ENCODE results near the gene SPINK9. TPM values are rescaled to one million over a fixed set of nuclear protein-coding genes. Genes with fewer than 3 reads are reported as not detected.

Gene SPINK9
- total RNA-seq (not detected), polyA plus RNA-seq (not detected)

- H3K27ac ChIP-seq (ENCODE audit: low read depth, low read length): no peak within 1 kb of the TSS
- no peaks in the 10 kb centered on the region for H3K9me3 ChIP-seq (ENCODE audit: control insufficient read depth in 1 of 2, low read length in 2 of 2)
- Mint-ChIP-seq H3K9me3 (peaks cover 0 to 15% (median 7%) of the 10 kb centered on the region in 8 donors), H3K36me3 (peaks cover 1 to 5% of the 10 kb centered on the region in 2 donors), H3K4me3 (no peak within 1 kb of the TSS), H3K4me1 (no peaks in the 10 kb centered on the region), H3K27ac (no peak within 1 kb of the TSS), H3K27me3 (peaks cover 3 to 4% of the 10 kb centered on the region in 2 donors)
- H3K4me3 ChIP-seq (ENCODE audit: low read length in 2 of 2): no peak within 1 kb of the TSS
- CTCF ChIA-PET (ENCODE audit: partially characterized antibody): no interaction called here
- POLR2A ChIA-PET (ENCODE audit: partially characterized antibody): no interaction called here
- H3K4me1 ChIP-seq (ENCODE audit: insufficient read depth, low read length): no peaks in the 10 kb centered on the region
- H3K27me3 ChIP-seq (ENCODE audit: insufficient read depth, low read length): no peaks in the 10 kb centered on the region
- intact Hi-C loops (cut with micrococcal nuclease): no loop called here
- no peak for DNase-seq
- no peaks in the 10 kb centered on the region for H3K36me3 ChIP-seq (ENCODE audit: insufficient read depth, low read length)
Observed at GRCh38 chr5:148335259-148335658, at the start of gene SPINK9. TSS of gene SPINK9 (plus strand) at chr5:148335559. CDS start at chr5:148335614, 55 bp downstream.

GRCh38 chr5:148290271-148291195 is 44.8 kb upstream of the SPINK9 start:
- peaks cover 0 to under 1% (median 0%) of the 10 kb centered on the region in 8 donors for H3K9me3 Mint-ChIP-seq
- H3K36me3 Mint-ChIP-seq: no peaks in the 10 kb centered on the region
- Histone ChIP-seq H3K27ac (ENCODE audit: low read depth, low read length) (no peak overlapping the region), H3K27me3 (ENCODE audit: insufficient read depth, low read length) (no peaks in the 10 kb centered on the region), H3K4me1 (ENCODE audit: insufficient read depth, low read length) (no peaks in the 10 kb centered on the region), H3K9me3 (ENCODE audit: control insufficient read depth in 1 of 2, low read length in 2 of 2) (no peaks in the 10 kb centered on the region), H3K4me3 (ENCODE audit: low read length in 2 of 2) (no peak overlapping the region), H3K36me3 (ENCODE audit: insufficient read depth, low read length) (no peaks in the 10 kb centered on the region)
- intact Hi-C loops (cut with micrococcal nuclease): loop anchor here (1.0 kb wide), 1 partner anchor 84 kb away; no protein-coding TSS in a partner anchor
- no peak overlapping the region for H3K4me3 Mint-ChIP-seq
- peaks cover 0 to 3% of the 10 kb centered on the region in 2 donors for H3K27me3 Mint-ChIP-seq
- CTCF ChIA-PET (ENCODE audit: partially characterized antibody): interaction anchor here (1.1 to 1.9 kb wide), 3 partner anchors 9 to 440 kb away, joined by 4 to 6 read pairs (median 5); no protein-coding TSS in a partner anchor
- no peak overlapping the region for H3K27ac Mint-ChIP-seq
- no peak for DNase-seq
- POLR2A ChIA-PET (ENCODE audit: partially characterized antibody): no interaction called here
- H3K4me1 Mint-ChIP-seq: no peaks in the 10 kb centered on the region

DNA sequence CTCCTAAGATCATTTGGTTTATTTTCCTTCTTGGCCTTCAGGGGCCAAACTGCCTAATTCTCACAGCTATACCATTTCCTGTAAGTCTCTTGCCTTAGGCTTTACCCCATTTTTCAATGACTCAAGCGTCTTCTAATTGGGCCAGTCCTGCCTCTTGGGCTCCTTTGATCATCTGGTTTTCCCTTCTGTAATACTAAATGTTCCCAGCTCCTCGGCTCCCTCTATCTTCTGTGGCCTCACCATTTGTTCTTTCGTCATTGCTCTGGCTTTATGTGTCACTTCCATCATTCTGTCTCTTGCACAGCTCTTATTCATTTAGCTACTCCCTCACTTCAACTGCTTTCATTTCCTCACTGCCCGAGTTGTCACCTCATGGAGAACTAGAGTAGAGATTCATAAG is 37.6 kb upstream of the SPINK9 start:
- Mint-ChIP-seq H3K4me1 (peaks cover 3 to 6% (median 5%) of the 10 kb centered on the region in 4 donors), H3K27me3 (no peaks in the 10 kb centered on the region), H3K27ac (no peak overlapping the region), H3K36me3 (no peaks in the 10 kb centered on the region), H3K9me3 (no peaks in the 10 kb centered on the region), H3K4me3 (no peak overlapping the region)
- Histone ChIP-seq H3K36me3 (ENCODE audit: insufficient read depth, low read length) (no peaks in the 10 kb centered on the region), H3K4me1 (ENCODE audit: insufficient read depth, low read length) (no peaks in the 10 kb centered on the region), H3K27ac (ENCODE audit: low read depth, low read length) (no peak overlapping the region), H3K27me3 (ENCODE audit: insufficient read depth, low read length) (no peaks in the 10 kb centered on the region), H3K4me3 (ENCODE audit: low read length in 2 of 2) (no peak overlapping the region), H3K9me3 (ENCODE audit: control insufficient read depth in 1 of 2, low read length in 2 of 2) (no peaks in the 10 kb centered on the region)
- CTCF ChIA-PET (ENCODE audit: partially characterized antibody): no interaction called here
- intact Hi-C loops (cut with micrococcal nuclease): no loop called here
- no peak for DNase-seq
- POLR2A ChIA-PET (ENCODE audit: partially characterized antibody): no interaction called here

DNA sequence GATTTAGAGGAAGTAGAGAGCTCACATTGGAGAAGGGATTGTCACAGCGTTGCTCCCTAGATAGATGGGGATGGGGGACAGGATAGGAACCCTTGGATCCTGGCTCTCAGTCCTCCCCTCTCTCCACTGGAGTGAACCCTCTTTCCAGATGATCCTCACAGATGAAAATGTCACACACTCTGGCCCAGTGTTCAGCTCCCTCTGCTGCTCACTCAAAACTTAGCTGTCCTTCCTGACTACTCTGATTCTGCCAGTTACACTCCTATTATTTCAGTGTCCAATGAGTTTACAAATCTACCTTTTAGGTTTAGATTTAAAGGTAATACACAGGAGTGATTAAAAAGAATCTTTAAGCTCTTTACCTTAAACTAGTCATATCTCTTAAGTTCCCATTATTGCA is 28.9 kb upstream of the SPINK9 start:
- Mint-ChIP-seq H3K27me3 (peaks cover 1 to 2% of the 10 kb centered on the region in 2 donors), H3K4me1 (no peaks in the 10 kb centered on the region), H3K36me3 (no peaks in the 10 kb centered on the region), H3K9me3 (peaks cover 0 to 14% (median 7%) of the 10 kb centered on the region in 8 donors), H3K4me3 (no peak overlapping the region), H3K27ac (no peak overlapping the region)
- no peak overlapping the region for H3K27ac ChIP-seq (ENCODE audit: low read depth, low read length)
- H3K36me3 ChIP-seq (ENCODE audit: insufficient read depth, low read length): no peaks in the 10 kb centered on the region
- no peaks in the 10 kb centered on the region for H3K9me3 ChIP-seq (ENCODE audit: control insufficient read depth in 1 of 2, low read length in 2 of 2)
- POLR2A ChIA-PET (ENCODE audit: partially characterized antibody): no interaction called here
- intact Hi-C loops (cut with micrococcal nuclease): no loop called here
- DNase-seq: no peak
- CTCF ChIA-PET (ENCODE audit: partially characterized antibody): no interaction called here
- H3K4me1 ChIP-seq (ENCODE audit: insufficient read depth, low read length): no peaks in the 10 kb centered on the region
- H3K27me3 ChIP-seq (ENCODE audit: insufficient read depth, low read length): no peaks in the 10 kb centered on the region
- H3K4me3 ChIP-seq (ENCODE audit: low read length in 2 of 2): no peak overlapping the region

- no peak overlapping the region for H3K4me3 ChIP-seq (ENCODE audit: low read length in 2 of 2)
- ChIA-PET POLR2A (ENCODE audit: partially characterized antibody) (no interaction called here), CTCF (ENCODE audit: partially characterized antibody) (no interaction called here)
- H3K27me3 ChIP-seq (ENCODE audit: insufficient read depth, low read length): no peaks in the 10 kb centered on the region
- Mint-ChIP-seq H3K4me3 (no peak overlapping the region), H3K27me3 (peaks cover 1 to 2% of the 10 kb centered on the region in 2 donors), H3K36me3 (no peaks in the 10 kb centered on the region), H3K27ac (no peak overlapping the region), H3K9me3 (peaks cover 0 to 14% (median 7%) of the 10 kb centered on the region in 8 donors), H3K4me1 (no peaks in the 10 kb centered on the region)
- H3K4me1 ChIP-seq (ENCODE audit: insufficient read depth, low read length): no peaks in the 10 kb centered on the region
- H3K9me3 ChIP-seq (ENCODE audit: control insufficient read depth in 1 of 2, low read length in 2 of 2): no peaks in the 10 kb centered on the region
- intact Hi-C loops (cut with micrococcal nuclease): no loop called here
- H3K27ac ChIP-seq (ENCODE audit: low read depth, low read length): no peak overlapping the region
- no peak for DNase-seq
- H3K36me3 ChIP-seq (ENCODE audit: insufficient read depth, low read length): no peaks in the 10 kb centered on the region
Observed at GRCh38 chr5:148309019-148309418, 26.3 kb upstream of the SPINK9 start.

DNA sequence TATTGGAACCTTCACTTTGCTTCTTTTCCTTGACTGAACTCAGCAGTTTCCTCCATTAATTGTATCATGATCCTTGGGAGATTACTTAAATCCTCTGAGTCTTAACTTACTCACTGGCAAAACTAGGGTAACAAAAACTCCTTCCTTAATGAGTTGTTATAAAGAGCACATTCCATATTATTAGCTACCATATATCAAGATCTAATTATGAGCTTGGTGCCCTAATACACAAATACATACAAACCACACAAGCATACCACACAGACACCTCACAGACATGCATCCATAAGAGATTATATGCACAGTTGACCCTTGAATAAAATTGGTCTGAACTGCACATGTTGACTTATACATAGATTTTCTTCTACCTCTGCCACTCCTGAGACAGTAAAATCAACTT is 25.6 kb upstream of the SPINK9 start:
- no peaks in the 10 kb centered on the region for H3K27me3 ChIP-seq (ENCODE audit: insufficient read depth, low read length)
- no peaks in the 10 kb centered on the region for H3K4me1 ChIP-seq (ENCODE audit: insufficient read depth, low read length)
- H3K9me3 ChIP-seq (ENCODE audit: control insufficient read depth in 1 of 2, low read length in 2 of 2): no peaks in the 10 kb centered on the region
- no peak overlapping the region for H3K4me3 Mint-ChIP-seq
- intact Hi-C loops (cut with micrococcal nuclease): no loop called here
- no peak overlapping the region for H3K27ac Mint-ChIP-seq
- no peaks in the 10 kb centered on the region for H3K36me3 ChIP-seq (ENCODE audit: insufficient read depth, low read length)
- no peak overlapping the region for H3K27ac ChIP-seq (ENCODE audit: low read depth, low read length)
- no peak for DNase-seq
- peaks cover 0 to 14% (median 7%) of the 10 kb centered on the region in 8 donors for H3K9me3 Mint-ChIP-seq
- H3K4me3 ChIP-seq (ENCODE audit: low read length in 2 of 2): no peak overlapping the region
- no peaks in the 10 kb centered on the region for H3K4me1 Mint-ChIP-seq
- no peaks in the 10 kb centered on the region for H3K36me3 Mint-ChIP-seq
- POLR2A ChIA-PET (ENCODE audit: partially characterized antibody): no interaction called here
- CTCF ChIA-PET (ENCODE audit: partially characterized antibody): no interaction called here
- H3K27me3 Mint-ChIP-seq: peaks cover 1 to 2% of the 10 kb centered on the region in 2 donors

DNA sequence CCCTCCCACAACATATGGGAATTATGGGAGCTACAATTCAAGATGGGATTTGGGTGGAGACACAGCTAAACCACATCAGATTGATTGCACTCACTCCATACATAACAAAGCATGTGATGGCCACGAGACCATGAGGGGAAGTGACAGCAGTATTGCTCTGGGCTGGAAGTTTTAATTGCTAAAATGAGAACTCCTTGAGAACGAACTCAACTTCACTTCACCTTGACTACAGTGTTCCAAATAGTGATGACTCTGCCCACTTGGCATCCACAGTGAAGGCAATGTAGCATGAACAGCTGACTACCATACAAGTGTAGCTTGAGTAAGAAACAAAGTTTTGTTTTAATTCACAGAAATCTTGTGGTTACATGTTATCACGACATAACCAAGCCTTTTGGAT is 23.9 kb upstream of the SPINK9 start:
- no peaks in the 10 kb centered on the region for H3K36me3 ChIP-seq (ENCODE audit: insufficient read depth, low read length)
- Mint-ChIP-seq H3K36me3 (no peaks in the 10 kb centered on the region), H3K4me1 (no peaks in the 10 kb centered on the region), H3K27me3 (peaks cover 1 to 2% of the 10 kb centered on the region in 2 donors), H3K9me3 (peaks cover 0 to 14% (median 7%) of the 10 kb centered on the region in 8 donors), H3K27ac (no peak overlapping the region), H3K4me3 (no peak overlapping the region)
- H3K4me1 ChIP-seq (ENCODE audit: insufficient read depth, low read length): no peaks in the 10 kb centered on the region
- intact Hi-C loops (cut with micrococcal nuclease): no loop called here
- no peaks in the 10 kb centered on the region for H3K27me3 ChIP-seq (ENCODE audit: insufficient read depth, low read length)
- H3K9me3 ChIP-seq (ENCODE audit: control insufficient read depth in 1 of 2, low read length in 2 of 2): no peaks in the 10 kb centered on the region
- H3K4me3 ChIP-seq (ENCODE audit: low read length in 2 of 2): no peak overlapping the region
- ChIA-PET CTCF (ENCODE audit: partially characterized antibody) (no interaction called here), POLR2A (ENCODE audit: partially characterized antibody) (no interaction called here)
- no peak for DNase-seq
- H3K27ac ChIP-seq (ENCODE audit: low read depth, low read length): no peak overlapping the region

Measured in CD4-positive, alpha-beta memory T cell (primary cell).